HG02938 (cell line): ENCODE data around the gene PAM16.

Source experiments
- ATAC-seq: cut with Tn5 transposase; IDR thresholded peaks from one replicate; pipeline ENCODE4 v1.9.1; 2021; ENCODE audit warnings: mild to moderate bottlenecking, moderate library complexity; ENCODE audit not compliant: unreplicated experiment

PAM16 gene

DNA sequence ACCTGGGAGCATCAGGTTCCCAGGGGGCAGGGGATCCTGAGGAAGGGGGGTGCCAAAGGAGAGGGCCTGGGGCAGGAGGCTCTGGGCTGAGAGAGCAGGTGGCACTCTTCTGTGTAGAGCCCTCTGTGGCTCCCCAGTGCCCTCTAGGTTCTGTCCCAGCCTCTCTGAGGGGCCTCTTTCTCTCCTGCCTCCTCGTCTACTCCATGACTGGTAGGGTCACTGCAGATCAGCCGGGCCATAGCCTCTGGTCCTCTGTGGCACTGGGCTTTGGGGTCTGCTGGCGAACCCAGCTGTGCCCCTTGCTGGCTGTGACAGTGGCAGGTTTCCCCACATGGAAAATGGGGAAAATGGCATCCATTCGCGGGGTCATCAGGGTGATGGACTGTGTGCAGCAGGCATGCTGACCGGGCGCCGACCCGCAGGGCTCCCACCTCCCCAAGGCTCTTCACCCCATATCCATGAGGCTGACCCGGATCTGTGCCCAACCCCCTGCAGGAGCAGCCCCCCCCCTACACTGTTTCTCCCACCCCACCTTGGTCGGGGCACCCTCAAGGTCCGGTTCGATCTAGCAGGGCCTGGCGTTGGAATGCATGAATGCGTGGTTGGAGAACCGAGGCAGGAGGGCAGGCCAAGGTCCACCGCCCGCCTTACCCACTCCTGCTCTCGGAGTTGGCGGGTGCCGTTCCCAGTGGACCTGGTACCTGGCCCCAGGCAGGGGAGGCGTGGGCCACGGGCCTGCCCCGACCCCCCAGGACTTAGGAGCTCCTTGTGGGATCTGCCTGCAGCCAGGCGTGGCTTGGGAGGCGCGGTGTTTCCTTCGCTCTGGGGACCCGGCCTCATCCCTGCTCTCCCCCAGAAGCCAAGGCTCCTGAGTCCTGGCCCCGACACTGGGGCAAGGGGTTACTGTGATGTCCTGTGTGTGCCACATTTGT, 28.7 kb downstream of the PAM16 start:
- ATAC-seq, result no peak

DNA sequence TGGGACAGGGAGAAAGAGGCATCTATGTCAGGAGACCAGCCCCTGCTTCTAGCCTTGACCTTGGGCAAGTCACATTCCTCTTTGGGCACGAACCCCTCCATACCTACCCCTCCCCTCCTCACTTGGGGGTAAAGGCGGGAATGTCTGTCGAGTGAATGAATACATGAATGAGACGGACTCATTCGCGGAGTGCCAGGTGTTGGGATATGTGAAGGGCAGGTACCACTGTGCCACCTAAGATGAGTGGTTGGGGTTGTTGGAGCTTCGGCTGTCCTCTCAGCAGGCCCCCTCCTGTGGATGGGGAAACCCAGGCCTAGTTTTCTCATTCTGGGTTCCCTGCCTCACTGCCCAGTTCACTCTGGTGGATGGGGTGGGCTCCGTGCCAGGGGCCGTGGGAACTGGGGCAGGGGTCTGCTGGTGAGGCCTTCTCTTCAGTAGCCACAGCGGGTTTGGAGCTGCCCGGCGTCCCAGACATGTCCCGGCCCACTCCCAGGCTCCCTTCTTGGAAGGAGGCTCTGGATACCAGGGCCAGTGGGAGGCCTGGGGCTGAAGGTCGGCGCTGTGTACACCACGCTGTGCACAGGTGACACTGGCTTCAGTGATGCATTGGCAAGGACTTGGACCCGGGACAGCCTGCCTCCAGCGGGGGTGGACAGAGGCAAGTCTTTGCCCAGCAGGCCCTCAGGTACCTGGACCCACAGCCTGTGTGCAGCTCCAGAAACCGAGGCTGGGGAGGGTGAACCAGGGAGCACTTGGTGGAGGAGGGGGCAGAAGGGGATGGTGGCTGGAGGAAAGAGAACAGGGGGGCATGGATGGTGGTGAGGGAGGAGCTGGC, 29.6 kb downstream of the PAM16 start:
- ATAC-seq, result no peak

DNA sequence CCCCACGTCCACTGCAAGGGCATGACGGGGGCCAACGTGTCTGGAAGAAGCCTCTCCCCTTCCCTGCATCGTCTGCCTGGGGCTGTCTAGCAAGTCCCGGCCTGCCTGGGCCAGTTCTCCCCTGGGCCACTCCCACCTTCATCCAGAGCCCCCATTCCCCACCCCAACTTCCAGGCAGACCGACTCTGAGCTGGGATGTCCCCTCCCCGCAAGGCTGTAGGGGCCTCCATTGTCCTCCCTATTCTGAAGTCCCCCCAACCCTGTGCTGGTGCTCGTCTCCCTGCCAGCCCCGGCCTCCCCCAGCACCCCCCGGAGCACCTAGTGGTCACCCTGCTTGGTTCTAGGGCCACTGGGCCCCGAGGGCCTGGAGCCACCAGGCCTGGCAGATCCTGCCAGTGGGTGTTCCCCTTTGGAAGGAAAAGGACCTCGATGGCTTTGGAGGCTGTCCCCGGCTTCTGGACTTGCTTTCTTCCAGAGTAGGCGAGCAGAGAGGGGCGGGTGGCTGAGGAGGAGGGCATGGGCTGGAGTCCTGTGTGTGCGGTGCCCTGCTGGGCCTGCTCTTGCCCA, 30.5 kb downstream of the PAM16 start:
- ATAC-seq, result no peak

- no peak for ATAC-seq
Observed at GRCh38 chr16:4319454-4320421, 31.4 kb downstream of the PAM16 start.

DNA sequence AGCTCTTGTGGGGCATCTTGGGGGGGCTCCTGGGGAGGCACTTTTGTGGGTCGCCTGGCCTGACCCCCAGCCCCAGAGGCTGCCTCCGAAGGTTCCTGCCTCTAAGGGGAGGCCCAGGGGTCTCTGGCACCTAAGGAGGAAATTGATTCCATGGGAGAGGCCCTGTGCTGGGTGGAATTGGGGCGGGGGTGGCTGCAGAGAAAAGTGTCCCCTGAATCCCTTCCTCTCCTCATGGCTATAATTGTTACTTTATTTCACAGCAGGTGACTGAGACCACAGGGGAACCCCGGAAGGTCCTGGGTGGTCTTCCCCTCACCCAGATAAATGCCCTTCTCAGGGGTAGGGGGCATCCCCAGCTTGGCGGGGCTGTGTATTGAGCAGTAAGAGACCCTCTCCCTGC, 32.2 kb downstream of the PAM16 start:
- ATAC-seq, result no peak

- ATAC-seq, result no peak
Observed at GRCh38 chr16:4318451-4318910, 32.6 kb downstream of the PAM16 start.

DNA sequence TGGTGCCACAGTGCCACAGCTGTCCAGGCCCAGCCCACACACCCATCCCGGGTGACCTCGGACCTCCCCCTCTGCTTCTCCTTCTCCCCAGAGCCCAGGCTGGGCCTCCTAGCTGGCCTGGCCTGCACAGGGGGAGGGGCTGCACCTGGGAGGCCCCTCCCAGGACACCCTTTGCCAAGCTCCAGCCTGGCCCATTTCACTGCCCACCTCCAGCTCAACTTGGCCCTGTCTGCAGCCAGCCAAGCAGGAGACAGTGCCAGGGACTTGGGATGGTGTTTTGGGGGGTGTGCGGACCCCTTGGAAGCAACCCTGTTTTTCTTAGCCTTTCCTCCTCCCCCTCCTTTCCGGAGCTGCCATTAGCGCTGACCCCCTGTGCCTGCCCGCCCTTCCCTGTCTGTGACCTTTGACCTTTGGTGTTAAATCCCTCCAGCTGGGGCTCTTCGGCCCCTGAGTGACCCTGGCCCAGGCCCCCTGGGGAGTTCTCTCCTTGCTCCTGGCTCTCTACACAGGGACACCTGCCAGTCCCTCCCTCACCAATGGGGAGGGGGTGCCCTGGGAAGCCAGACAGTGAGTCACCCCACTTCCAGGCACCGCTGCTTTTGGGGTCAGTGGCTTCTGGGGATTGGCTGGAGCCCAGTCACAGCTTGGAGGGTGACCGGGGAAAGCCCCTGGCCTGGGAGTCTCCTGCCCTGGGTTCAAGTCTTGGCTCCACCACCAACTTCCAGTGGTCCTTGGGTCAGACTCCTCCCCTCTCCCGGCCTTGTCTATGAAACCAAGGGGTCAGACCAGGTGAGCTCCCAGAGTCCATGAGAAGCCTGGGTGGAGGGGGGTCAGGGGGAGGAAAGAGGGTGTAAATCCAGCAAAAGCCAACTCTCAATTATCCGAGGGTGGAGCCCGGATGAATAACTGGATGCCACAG, 33.3 kb downstream of the PAM16 start:
- no peak for ATAC-seq

DNA sequence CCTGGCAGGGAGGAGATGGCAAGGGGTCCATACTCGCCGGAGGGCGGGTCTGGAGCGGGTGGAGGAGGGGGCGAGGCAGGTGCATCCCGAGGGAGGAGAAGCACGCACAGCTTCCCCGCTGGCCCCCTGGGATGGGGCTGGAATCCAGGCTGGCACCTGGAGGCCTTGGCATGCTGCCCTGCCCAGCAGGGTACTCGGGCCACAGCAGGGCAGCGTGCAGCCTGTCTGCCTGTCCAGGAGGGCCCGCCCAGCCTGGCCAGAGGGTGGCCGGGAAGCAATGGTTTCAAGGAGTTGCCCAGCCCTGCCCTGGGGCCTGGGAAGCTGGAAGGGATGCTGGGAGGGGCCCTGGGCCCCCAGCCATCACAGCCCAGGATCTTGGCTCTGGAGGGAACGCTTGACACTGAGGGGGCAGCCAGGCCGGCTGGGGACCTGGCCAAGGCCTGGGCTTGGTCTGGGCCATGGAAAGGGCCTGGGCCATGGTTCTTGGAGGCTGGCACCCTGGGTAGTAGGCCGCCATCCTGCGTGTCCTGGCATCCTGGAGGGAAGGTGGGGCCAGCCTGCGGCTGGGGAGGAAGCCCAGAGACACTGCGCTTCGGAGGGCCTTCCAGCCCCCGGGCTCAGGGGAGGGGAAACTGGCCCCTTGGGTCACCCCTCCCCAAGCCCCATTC, 34.1 kb downstream of the PAM16 start:
- no peak for ATAC-seq

DNA sequence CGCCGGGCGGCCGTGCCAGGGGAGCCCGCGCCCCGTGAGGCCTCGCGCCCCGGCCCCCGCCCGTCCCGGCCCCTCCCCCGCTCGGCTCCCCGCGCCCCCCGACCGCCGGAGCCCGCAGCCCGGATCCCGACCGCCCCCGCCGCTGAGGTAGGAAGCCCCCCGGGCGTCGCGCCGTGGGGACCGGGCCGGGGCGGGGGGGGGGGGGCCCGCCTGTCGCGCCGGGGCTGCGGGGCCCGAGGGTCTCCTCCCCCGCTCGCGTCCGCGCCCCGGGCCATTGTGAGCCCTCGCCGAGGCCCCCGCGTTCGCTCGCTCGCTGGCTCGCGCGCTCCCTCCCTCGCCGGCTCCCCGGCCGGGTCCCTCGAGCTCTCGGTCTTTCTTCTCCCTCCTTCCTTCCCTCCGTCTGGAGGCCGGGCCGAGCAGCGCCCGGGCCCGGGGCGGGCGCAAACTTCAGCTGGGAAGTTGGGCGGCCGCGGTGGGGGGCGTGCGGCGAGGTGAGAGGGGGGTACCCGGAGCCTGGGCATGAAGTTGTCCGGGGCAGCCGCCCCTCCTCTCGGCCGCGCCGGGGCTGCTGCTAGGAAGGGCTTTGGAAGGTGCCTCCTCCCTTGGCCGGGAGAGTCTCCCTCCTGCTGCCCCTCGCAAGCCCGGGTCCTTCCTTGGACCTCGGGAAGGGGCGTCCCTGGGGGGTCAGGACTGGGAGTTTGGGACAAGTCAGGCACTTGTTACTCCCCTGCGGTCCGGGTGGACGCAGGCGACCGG, 34.8 kb downstream of the PAM16 start:
- ATAC-seq, result no peak

DNA sequence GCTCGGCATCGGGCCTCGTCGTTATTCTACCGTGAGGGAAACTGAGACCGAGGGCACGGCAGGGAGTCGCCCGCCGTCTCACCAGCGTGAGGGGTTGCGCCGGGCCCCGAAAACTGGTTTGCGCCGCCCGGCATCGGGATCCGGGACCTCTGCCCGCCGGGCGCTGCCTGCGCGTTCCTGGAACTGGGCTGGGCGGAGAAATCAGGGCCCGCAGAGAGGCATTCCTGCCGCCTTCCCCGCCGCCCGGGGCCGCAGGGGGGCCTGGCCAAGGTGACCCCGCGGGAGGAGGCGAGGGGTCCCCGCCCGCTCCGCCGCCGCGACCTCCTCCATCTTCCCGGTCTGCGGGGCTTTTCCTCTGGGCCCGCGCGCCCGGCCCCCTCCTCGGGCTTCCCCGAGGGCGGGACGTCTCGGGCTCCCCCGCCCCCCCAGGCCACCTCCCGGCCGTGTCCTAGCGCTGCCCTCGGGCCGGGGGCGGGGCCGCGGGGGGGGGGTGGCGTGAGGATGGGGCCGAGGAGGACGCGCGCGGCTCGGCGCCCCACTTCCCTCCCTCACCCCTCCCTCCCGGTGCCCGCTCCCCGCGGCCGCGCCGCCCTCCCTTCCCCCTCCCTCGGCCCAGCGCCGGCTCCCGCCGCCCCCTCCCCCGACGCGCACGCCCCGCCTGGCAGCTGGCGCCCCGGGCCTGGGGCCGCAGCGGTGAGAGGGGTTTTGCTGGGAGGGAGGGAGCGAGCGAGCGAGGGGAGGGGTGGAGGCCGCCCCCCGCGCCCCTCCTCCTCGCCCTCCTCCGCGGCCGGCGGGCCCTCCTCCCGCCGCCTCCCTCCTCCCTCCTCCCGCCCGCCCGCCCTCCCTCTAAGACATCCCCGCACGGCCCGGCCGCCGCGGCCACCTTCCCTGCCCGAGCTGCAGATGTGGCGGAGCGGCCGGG, 35.7 kb downstream of the PAM16 start, which contains the start of gene GLIS2:
Gene GLIS2 (plus strand): TSS at position 882 of the 922 bp plus-strand sequence. CDS start 16,214 bp downstream, outside the sequence.
- ATAC-seq, result no peak

DNA sequence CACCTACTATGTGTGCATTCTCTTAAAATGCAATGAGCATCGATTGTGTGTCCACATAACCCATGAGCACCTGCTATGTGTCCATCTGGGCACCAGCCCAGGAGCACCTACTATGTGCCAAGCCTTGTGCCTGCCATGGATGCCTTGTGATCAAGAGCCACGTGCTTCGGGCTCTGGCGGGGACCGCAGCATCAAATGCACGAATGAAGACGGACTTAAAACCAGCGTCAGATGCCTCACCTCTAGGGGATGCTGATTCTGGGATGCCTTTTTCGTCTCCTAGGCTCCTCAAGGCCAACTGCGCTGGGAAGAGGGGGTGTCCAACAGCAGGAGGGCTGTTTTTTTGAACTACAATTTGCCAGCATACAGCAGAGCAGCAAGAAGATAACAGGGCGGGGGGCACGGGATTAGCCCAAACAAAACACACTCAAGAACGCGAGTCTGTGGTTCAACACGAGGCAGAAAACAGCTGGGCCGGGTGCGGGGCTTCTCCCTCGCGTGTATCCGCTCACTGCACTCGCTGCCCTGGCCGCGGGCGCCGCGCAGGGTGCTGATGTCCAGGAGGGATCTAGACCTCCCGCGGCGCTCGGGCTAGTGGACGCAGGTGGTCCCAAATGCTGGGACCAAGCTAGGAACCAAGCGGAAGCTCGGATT, 36.5 kb downstream of the PAM16 start:
- no peak for ATAC-seq

DNA sequence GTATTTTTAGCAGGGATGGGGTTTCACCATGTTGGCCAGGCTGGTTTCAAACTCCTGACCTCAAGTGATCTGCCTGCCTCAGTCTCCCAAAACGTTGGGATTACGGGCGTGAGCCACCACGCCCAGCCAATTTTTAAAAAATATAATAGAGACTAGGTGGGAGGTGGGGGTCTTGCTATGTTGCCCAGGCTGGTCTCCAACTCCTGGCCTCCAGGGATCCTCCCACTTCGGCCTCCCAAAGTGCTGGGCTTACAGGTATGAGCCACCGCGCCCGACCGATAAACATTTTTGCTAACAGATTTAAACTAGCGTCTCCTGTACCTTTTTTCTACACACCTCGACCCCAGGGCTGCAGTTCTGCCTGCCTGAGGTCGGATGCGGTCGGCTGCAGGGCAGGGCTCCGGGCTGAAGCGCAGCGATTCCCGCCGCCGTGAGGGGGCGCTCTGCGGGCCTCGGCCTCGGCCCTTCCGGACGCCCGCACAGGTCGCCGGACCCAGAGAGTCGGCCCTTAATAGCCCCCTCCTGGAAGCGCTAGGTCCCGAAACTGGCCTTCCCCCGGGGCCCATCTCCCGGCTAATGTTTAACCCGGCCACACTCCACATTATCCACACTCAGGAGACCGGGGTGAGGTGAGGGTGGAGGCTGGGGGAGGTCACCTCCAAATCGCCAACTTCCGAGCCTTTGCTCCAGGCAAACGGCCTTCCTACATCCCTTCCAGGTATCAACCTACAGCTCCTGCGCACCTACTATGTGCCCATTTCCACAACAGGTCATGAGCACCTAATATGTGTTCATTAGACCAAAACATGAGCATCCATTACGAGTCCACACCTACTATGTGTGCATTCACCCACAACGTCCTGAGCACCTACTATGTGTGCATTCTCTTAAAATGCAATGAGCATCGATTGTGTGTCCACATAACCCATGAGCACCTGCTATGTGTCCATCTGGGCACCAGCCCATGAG, 37.3 kb downstream of the PAM16 start:
- ATAC-seq, result no peak

- ATAC-seq, result no peak
Observed at GRCh38 chr16:4309833-4310266, 41.3 kb downstream of the PAM16 start.

DNA sequence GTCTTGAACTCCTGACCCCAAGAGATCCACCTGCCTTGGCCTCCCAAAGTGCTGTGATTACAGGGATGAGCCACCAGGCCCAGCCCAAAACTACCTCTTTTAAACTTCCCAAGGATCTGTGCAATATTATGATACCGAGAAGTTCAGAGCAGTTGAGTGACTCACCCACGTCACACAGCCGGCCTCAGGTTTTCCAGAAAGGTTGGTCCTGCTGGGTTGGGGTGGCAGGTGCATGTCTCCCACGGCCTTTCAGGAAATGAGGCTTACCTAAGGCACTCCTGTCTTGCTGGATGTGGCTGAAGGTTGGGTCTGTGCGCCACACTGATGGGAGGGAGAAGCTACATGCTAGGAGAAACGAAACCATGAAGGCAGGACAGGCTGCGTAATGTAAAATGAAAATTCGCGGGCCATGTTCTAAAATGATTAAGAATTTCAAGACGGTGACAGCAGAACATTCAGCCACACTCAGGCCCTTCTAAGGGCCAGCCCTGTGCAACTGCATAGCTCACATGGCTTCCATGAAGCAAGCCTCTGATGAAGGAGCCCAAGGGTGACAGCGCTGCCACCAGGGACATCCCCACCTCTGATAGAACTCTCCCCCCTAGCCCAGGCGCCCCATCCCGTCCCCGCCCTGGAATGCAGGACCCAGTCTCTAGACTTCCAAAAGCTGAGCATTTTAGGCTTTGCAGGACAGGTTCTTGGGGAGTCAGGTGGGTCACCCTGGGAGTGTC, 41.9 kb downstream of the PAM16 start:
- no peak for ATAC-seq
